NCI-H1092 (cell line): ENCODE data around the gene ZNF503.
A peak's percentile ranks its signal among the peaks of the same experiment; 100 is the strongest.

Experiments
- DNase-seq: peaks from one replicate; lab custom pipeline; 2025; lab: John Stamatoyannopoulos, UW

ZNF503 gene, protein sequence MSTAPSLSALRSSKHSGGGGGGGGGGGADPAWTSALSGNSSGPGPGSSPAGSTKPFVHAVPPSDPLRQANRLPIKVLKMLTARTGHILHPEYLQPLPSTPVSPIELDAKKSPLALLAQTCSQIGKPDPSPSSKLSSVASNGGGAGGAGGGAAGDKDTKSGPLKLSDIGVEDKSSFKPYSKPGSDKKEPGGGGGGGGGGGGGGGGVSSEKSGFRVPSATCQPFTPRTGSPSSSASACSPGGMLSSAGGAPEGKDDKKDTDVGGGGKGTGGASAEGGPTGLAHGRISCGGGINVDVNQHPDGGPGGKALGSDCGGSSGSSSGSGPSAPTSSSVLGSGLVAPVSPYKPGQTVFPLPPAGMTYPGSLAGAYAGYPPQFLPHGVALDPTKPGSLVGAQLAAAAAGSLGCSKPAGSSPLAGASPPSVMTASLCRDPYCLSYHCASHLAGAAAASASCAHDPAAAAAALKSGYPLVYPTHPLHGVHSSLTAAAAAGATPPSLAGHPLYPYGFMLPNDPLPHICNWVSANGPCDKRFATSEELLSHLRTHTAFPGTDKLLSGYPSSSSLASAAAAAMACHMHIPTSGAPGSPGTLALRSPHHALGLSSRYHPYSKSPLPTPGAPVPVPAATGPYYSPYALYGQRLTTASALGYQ

DNA sequence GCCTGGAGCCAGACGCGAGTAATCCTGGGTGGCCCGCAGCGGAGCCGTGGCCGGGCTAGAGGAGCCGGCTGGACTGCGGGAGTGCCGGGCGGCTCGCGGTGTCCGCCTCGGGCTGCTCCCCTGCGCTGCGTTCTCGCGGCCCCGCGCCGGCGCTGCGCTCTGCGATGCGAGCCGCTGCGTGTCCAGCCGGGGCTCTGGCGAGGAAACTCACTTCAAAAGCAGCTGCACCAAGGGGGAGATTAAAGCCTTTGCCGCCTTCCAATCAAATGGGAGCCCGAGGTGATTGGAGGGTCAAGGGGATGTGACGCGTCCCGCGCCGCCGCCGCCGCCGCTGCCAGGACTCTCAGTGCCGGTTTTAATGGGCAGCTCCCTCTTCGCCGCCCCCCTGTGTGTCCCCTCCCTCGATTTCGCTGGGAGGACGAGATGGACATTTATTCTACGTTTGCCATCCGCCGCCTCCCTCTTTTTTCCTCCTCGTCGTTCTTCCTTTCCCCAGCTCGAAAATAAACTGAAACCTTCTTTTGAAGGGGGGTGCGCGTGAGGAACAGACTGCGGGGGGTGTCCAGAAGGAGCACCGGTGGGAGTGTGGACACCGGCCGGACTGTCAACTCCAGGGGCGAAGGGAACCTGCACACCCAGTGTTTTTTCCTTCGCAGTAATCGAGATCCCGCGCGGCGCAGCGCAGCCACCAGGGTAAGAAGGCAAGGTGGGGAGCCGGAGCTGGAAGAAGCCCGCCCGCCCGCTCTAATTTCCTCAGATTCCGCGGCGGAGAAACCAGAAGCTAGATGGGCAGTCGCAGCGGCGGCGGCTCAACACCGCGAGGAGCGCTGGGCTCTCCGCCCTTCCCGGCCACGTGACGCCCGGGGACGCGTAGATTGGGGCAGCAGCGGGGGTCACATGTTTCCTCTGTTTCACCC, at the start of gene ZNF503:
ZNF503 (minus strand) TSS at position 196 of the 917 bp plus-strand sequence. CDS start 345 bp downstream, outside the sequence.
- DNase-seq = peak; percentile 90

DNA sequence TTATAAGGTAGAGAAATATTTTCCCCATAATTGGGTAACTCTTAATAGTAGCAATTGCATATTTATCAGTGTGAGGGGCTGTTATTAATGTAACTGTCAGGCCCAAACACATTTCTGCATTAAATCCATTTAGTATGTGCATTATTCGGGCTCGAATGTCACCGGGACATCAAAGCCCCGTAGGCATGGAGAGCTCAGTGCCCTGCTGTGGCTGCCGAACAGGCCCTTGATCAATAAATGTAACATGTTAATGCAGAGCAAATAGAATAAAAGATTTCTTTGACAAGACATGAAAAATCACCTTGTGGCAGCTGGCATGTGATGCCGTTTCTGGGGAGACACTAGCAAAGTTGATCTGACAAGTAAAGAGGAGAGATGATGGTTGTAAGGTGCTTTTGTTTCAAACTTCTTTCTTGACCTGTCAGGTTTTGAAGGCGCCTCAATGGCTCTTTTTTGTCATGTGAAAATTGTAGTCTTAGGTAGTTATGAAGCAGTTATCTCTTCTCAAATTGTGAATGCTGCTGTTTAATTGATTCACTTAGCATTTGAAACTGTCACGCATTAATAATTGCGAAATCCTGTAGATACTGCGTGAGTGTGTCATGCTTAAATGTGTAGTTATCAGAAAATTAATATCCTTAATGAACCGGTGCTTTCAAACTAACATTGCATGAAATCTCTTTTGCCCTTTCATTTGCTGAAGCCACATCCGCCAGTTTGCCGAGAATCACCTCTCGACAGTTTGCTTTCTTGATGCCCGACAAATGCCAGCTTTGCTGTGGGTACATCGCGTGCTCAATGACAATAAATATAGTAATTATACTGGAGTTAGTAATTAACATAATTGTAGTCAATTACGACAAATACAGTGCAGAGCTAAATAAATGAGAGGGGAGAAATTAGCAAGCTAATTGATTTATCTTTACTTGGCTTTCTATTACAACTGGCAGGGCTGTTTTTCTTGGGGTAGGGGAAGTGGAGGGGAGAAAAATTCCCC, 49.4 kb upstream of the ZNF503 start:
- DNase-seq = no peak

DNA sequence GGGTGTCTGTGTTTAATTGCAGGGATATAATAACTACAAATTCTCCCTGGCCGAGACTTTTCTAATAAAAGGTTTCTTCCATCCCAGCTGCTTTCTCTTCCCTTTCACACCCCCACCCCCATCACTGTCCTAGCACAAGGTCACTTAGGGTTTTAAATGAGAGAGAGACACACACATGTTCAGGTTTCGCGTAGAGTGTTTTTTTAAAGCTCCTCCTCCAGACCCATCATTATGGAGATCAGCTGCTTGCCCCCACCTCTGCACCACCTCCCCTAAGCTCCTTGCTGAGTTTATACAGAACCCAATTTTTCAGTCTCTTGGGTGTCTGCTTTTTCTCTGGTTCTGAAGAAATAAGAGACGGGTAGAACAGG, 48.5 kb upstream of the ZNF503 start:
- DNase-seq = no peak

DNA sequence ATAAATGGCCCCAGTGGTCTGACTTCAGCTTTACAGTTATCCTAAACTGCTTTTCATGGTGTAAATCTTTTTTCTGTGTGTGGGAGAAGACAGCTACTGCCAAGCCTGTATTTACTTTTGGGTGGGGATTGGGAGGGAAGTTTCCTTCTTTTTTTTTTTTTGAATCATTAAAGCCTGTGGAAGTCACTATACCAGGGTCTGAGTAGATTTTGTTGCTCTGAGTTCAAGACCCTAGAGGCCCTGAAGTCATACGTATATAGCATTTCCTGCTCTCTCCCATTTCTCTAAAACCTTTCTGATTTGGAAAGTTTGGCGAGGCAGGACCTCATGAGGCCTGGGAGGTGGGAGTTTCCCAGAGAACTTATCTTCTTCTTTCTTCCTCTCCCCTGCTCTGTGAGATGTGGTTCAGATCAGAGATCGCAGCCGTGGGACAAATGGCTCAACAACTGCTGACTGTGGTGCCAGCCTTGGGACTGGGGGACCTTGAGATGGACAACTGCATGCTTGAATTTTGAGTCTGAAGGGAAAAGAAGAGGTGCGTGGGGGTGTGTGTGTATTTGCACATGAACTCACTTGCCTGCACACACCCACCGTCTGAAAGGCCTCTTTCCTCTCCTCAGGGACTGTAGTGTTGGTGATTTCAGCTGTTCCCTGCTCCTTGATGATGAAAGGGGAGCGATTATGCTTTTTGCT, 48.0 kb upstream of the ZNF503 start:
- no peak for DNase-seq

DNA sequence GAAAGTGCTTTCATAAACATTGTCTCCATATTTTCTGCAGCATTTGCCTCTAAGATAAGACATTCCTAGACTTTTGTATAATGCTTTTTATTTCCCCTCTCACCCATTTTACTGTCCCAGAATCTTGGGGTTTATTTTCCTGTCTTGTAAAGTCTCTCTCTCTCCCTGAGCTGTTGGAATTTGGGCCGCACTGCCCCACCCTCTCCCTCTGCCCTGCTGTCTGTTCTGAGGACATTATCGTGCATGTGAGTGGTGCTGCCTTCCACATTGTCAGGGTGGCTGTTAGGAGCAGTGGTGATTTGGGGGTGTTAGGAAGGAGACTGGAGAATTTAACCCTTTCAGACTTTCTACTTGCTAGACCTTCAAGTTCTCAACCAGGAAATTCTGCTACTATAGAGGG, 46.6 kb upstream of the ZNF503 start:
- DNase-seq = no peak

DNA sequence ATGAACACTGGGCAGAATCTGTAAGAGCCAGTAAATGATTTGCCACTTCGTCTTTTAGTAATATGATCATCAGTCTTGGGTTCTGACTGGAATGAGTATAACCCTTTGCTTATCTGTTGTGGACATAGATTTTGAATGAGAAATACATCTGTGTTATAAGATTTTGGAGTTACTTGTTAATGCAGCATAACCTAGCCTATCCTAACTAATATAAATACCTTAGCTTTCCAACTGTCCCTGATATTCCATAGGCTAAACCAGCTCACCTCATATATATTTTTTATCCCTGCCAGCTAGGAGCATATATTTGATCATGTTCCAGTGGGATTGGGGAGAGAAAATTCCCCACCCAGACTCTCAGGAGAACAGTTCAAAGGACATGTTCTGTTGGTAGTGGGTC, 44.9 kb upstream of the ZNF503 start:
- no peak for DNase-seq

DNA sequence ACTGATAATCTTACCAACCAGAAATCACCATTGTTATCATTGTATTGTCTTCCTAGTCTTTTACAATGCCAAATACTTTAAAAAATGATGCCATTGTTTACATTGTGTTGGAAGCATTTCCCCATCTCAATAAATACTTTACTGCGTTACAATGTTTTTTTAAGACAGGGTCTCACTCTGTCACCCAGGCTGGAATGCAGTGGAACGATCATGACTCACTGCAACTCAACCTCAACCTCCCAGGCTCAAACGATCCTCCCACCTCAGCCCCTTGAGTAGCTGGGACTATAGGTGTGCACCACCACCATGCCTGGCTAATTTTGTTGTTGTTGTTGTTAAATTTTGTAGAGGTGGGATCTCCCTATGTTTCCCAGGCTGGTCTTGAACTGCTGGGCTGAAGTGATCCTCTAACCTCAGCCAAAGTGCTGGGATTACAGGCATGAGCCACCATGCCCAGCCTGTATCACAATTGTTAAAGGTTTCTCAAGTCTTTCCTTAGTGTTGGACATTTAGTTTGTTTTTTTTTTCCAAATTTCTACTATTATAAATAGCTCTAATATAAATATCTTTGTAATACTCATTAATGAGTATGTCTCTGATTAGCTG, 43.3 kb upstream of the ZNF503 start:
- no peak for DNase-seq

DNA sequence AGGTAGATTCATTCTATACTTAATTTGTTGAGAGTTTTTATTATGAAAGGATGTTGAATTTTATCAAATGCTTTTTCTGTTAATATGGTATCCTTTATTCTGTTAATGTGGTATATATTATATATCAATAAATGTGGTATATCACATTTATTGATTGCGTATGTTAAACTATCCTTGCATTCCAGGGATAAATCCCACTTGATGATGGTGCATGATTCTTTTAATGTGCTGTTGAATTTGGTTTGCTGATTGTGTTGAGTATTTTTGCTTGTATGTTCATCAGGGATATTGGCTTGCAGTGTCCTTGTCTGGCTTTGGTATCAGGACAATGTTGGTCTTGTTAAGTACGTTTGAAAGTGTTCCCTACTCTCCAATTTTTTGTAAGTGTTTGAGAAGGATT, 41.8 kb upstream of the ZNF503 start:
- DNase-seq = no peak

DNA sequence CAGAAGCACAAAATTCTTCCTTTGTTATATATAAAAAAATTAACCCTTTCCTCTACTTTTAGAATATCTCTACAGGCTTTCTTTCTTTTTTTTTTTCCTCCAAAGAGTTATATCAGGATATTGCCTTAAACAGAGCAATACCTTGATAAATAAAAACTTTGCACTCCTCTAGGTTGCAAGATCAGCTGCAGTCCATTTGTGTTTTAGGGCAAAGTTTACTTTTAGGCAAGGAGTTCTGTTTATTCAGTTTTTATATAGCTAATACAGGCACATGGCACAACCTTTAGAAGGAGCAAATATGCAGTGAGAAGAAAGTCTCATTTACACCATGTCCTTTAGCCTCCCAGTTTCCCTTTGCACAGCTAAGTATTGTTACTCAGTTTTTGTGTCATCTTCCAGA, 40.1 kb upstream of the ZNF503 start:
- no peak for DNase-seq

DNA sequence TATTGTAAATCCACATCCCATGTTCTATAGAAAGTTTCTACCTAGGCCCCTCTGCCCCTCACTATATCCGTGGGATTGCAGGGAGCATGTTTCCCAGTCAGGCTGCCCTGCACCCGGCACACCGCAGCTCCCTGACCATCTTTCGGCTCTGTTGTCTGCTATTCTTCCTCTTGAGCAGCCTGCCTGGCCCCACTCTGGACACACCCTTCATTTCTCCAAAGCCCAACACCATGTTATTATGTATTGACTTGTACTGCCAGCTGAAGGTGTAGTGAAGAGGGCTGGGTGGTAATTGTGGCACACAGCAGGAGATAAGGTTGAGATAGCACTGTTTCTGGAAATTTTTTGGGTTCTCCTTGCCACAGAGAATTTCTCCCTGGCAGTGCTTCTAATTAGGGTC, 39.6 kb upstream of the ZNF503 start:
- no peak for DNase-seq

DNA sequence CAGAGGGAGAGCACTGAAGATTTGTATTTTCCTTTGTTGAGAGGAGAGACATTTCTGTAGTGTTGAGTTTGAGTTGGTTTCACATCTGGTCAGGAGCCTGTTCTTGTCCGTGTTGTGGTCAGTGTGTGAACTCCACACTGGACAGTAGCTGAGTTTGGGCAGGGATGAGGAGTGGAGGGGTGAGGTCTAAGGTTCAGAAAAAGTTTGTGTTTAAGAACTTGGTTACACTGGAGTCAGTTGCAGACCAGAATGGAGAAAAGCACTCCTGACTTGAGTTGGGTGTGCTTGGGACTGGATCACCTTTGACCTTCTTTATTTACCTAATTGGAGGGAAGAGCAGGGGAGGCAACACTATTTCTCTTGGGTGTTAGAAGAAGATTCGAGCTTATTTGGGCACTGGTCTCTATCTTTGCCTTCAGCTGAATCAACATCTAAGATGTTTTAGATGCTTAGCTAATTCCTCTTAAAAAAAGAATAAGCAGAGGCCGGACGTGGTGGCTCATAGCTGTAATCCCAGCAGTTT, 38.8 kb upstream of the ZNF503 start:
- DNase-seq = no peak

DNA sequence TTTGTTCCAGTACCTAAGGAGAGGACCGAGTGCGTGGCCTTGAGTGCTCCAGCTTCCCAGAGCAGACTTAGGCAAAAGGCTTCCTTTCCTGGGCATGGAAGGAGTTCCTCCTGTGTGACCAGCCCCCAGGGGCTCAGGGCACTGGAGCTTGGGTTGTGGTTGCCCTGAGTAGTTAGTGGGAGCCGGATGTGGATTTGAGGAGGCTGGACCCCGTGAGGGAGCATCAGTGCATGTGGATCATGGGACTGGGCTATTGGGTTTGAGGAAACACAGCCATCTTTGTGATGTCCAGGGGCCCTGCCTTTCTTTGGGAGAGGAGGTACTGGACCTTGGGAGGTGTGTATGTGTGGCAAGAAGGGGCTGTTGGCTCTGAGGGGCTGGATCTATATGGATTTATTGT, 38.2 kb upstream of the ZNF503 start:
- DNase-seq = no peak

DNA sequence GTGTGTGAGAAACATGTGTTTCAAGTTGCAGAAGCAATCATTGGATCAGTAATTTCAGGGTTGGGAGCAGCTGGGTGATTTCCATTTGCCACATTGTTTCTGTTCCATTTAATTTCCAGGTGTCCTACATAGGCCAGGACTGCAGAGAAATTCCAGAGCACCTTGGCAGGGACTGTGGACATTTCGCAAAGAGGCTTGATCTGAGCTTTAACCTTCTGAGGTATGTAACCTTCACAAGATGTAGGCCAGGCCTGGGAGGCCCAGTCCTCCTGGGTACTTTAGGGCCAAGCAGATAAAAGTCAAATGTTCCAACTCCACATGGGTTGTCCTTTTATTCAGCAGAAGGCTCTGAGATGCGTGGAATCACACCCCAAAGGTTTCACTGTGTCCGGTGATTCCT, 36.7 kb upstream of the ZNF503 start:
- DNase-seq = no peak

DNA sequence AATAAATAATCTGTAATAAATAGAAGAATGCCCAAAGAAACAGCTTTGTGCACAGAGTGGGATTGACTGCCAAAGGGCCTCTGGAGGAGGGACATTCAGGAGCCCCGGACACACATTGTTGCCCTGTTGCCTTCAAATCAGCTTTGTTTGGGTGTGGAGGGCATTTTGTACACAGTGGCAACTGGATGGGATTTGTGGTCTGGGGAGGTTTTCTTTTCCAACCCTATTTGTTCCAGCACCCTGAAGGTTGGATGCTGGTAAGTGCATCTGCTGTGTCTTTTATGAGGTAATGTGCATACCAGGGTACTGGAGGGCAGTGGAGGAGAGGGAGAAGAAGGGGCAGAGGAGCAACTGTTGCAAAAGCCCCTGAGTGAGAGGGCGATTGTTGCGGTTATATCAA, 36.1 kb upstream of the ZNF503 start:
- DNase-seq = no peak

DNA sequence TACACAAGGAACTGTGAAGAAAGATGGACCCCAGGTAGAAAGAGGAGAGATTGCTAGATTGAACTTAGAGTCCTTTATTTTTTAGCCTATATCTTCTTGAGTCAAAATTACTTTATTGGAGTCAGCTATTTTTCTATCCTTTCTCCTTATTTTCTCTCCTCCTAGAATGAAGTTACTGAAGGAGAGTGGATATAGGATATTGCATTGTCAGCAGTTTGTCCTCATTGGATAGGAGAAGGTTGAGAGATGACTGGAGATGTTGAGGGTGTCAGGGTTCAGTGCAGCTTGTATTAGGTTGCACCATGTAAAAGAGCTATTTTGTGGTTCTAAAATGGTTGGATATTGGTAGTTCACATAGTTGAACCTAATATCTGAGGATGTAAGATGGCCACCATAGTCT, 35.3 kb upstream of the ZNF503 start:
- no peak for DNase-seq

DNA sequence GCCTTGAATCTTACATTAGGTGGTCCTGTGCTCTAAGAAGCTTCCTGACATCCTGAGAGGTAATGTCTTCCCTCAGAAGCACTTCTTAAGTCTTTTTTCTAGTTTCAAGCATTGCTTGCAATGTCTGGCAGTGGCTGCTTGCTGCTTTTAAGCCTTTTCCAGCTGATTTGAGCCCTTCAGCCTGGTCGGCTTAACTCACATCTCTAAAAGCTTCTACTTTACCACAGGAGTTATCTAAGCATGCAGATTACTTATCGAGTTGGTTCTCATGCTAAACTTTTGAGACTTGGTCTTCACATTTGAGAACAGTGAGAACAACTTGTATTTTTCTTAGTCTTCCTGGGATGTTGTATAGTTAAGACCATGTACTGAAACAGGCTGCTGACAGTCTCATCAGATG, 33.7 kb upstream of the ZNF503 start:
- DNase-seq = no peak

DNA sequence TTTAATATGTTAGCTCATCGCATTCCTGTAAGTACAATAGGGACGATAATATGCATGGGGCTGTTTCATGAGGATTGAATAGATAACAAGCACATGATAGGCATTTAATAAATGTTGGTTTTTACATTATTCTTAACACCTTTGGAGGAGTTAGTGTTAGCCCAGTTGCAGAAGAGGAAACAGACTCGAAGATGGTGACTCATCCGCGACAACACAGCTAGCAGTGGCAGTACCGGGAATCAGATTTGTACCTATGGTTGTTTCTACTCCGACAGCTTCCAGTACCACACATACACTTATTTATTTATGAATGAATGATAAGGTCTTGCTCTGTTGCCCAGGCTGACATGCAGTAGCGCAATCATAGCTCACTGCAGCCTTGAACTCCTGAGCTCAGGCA, 32.7 kb upstream of the ZNF503 start:
- DNase-seq = no peak

DNA sequence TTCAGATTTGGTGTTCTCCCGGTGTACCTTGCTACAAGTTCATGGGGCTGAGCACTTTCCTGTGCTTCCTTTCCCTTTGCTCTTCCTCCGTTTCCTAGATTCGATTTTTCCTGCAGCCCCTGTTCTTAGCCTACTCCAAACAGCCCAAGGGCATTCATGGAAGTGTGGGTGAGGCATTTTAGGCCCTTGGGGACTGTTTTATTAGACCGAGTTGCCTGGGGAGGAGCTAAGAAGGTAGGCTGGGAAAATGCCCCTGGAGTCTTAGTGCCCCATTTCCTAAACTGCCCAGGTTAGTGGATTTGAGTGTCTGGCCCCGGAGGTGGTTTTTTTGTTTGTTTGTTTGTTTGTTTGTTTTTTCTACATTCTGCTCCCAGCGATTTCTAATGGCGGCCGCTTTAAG, 31.7 kb upstream of the ZNF503 start:
- no peak for DNase-seq

DNA sequence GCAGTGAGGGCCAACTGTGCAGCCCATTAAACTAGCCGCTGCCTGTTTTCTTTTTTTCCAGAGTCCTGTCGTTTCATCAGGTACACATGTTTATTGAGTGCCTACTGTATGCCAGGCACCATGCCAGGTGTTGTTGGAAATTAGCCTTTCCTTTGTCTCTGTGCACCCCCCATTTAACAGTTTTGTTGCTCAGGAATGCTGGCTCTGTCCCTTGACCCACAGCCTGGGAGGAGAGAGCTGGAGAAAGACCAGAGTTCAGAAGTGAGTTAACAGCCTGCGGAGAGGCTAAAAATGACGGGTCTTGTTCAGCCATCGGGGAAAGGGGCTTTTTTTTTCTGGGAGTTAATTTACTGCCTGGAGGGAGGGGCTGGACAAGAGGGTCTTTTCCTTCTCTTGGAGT, 31.2 kb upstream of the ZNF503 start:
- no peak for DNase-seq

DNA sequence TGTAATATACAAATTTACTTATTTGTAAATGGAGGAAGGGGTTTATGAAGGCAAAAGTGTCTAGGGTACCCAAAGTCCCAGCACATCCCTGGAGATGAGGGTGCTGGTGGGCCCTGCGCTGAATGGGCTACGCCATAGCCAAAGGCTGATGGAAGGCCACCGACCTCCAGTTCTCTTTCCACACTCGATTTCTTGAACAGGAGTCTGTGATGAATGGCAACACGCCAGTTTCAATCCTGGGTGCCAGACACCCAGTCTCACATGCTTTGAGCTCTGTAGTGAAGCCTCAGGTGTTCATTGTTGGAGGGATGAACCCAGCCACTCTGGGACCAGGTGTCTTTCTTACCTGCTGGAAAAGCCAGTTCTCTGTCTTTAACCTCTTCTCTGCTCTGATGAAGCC, 30.6 kb upstream of the ZNF503 start:
- no peak for DNase-seq
